Neural progenitor cell (in vitro differentiated cells): ENCODE measurements around the gene CAPZA1. TPM values are rescaled to one million over a fixed set of nuclear protein-coding genes. Genes with fewer than 3 reads are reported as not detected.

Experiments used
- DNase-seq: peaks from one replicate; pipeline ENCODE4 v3.0.0-alpha.2; 2016; ENCODE audit warnings: low spot score
- H2AFZ ChIP-seq: fragments of 200-600 bp; sonication (generic); replicated peaks from 2 replicates; pipeline ENCODE4 v1.6.1; 2016; ENCODE audit warnings: antibody characterized with exemption
- H3F3A ChIP-seq: fragments of 200-600 bp; sonication (generic); 2 replicates; pipeline ENCODE4 v1.6.1; 2016; ENCODE audit warnings: antibody characterized with exemption, low read depth
- H3K27ac ChIP-seq: fragments of 200-600 bp; sonication (generic); 2 replicates; pipeline ENCODE4 v1.5.1; 2016; ENCODE audit warnings: mild to moderate bottlenecking
- H3K27me3 ChIP-seq: fragments of 200-600 bp; sonication (generic); 2 replicates; pipeline ENCODE4 v1.6.1; 2016; ENCODE audit warnings: mild to moderate bottlenecking, moderate library complexity
- H3K36me3 ChIP-seq: fragments of 200-600 bp; sonication (generic); 2 replicates; pipeline ENCODE4 v1.5.1; 2016
- H3K4me1 ChIP-seq: fragments of 200-600 bp; sonication (generic); 2 replicates; pipeline ENCODE4 v1.6.1; 2016; ENCODE audit warnings: mixed run types
- H3K4me2 ChIP-seq: fragments of 200-600 bp; sonication (generic); 2 replicates; pipeline ENCODE4 v1.6.1; 2016
- H3K4me3 ChIP-seq: fragments of 200-600 bp; sonication (generic); 2 replicates; pipeline ENCODE4 v1.5.1; 2016
- H3K79me2 ChIP-seq: fragments of 200-600 bp; sonication (generic); 2 replicates; pipeline ENCODE4 v1.6.1; 2016; ENCODE audit warnings: low read depth
- H3K9ac ChIP-seq: fragments of 200-600 bp; sonication (generic); 2 replicates; pipeline ENCODE4 v1.6.1; 2016
- H3K9me3 ChIP-seq: fragments of 200-600 bp; sonication (generic); 2 replicates; pipeline ENCODE4 v1.5.1; 2016; ENCODE audit warnings: low read depth
- H4K20me1 ChIP-seq: fragments of 200-600 bp; sonication (generic); 2 replicates; pipeline ENCODE4 v1.6.1; 2016; ENCODE audit warnings: low read depth
- H3K27ac Mint-ChIP-seq: 3 replicates; pipeline ENCODE4 v1.8.0; 2021; ENCODE audit warnings: mixed read lengths
- H3K27me3 Mint-ChIP-seq: 2 replicates; pipeline ENCODE4 v1.8.0; 2022; ENCODE audit warnings: low read depth, mild to moderate bottlenecking, inconsistent platforms, moderate library complexity, mixed read lengths; ENCODE audit not compliant: insufficient read depth
- H3K36me3 Mint-ChIP-seq: 3 replicates; pipeline ENCODE4 v1.8.0; 2021; ENCODE audit warnings: mixed read lengths
- H3K4me1 Mint-ChIP-seq: 3 replicates; pipeline ENCODE4 v1.8.0; 2021; ENCODE audit warnings: mixed read lengths
- H3K4me3 Mint-ChIP-seq: 3 replicates; pipeline ENCODE4 v1.8.0; 2021; ENCODE audit warnings: mild to moderate bottlenecking, moderate library complexity, mixed read lengths
- H3K9me3 Mint-ChIP-seq: 3 replicates; pipeline ENCODE4 v1.8.0; 2020; ENCODE audit warnings: mixed read lengths
- EZH2 ChIP-seq: fragments of 200-600 bp; sonication (generic); IDR thresholded peaks from 2 replicates; pipeline ENCODE4 v1.6.1; 2017; ENCODE audit warnings: antibody characterized with exemption, mild to moderate bottlenecking, moderate library complexity
- EZH2phosphoT487 ChIP-seq: fragments of 200-600 bp; sonication (generic); IDR thresholded peaks from 2 replicates; pipeline ENCODE4 v1.6.1; 2017; ENCODE audit warnings: antibody characterized with exemption
- total RNA-seq: library from RNA; depleted of rRNA; stranded (reverse); fragments of >200 nt; gene quantifications from 2 replicates; pipeline ENCODE4 v1.2.3, GENCODE V29; 2015; ENCODE audit warnings: low replicate concordance
- TF ChIP-seq, protein P1 (sequence below): fragments of 200-600 bp; sonication (generic); IDR thresholded peaks from 2 replicates; pipeline ENCODE4 v1.5.1; 2017; ENCODE audit warnings: antibody characterized with exemption, mild to moderate bottlenecking

CAPZA1 gene
- total RNA-seq, 1 donor from 2014 or later, result 218 TPM

DNA sequence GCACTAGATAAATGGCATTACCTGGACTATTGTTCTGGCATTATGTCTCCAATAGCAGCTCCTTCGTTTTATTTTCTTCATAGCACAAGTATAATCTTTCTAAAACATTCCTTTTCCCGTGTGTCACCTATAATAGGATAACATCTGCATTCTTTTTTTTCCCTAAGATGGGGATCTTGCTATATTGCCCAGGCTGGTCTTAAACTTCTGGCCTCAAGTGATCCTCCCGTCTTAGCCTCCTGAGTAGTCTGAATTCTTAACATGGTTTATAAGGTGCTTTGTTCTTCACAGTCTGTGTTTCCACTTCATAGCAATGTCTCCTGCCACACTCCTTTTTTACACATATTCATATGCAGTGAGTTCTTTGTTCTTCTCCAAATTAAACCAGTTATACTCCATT lies 46.2 kb downstream of the CAPZA1 start:
- peaks cover 20% of the 10 kb centered on the region for H3K36me3 ChIP-seq

DNA sequence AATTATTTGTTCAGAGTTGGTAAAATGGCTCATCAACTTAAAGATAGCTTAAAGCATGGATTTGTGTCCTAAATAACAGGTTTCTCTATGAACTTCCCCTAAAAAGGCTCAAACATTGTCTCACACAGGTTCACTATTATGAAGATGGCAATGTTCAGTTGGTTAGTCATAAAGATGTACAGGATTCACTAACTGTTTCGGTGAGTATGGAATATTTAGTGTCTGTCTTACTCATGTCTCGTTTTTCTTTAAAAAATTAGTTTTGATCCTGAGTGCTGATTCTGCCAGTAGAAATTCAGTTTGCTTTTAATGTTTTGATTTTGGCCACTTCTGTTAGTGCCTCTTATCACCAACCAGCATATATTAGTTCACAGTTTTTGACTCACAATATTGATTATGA lies 47.3 kb downstream of the CAPZA1 start:
- H3K79me2 ChIP-seq, result no peaks in the 10 kb centered on the region
- H3K9ac ChIP-seq, result no peak overlapping the region
- no peak overlapping the region for H3K27ac ChIP-seq
- no peak overlapping the region for H3K27ac Mint-ChIP-seq
- H3K4me3 Mint-ChIP-seq, result no peak overlapping the region
- no peak for DNase-seq
- H3K36me3 Mint-ChIP-seq, result peaks cover 43% of the 10 kb centered on the region
- no peak overlapping the region for H3K4me3 ChIP-seq
- H3K27me3 Mint-ChIP-seq, result no peaks in the 10 kb centered on the region
- H4K20me1 ChIP-seq, result no peaks in the 10 kb centered on the region
- H3K4me1 Mint-ChIP-seq, result no peaks in the 10 kb centered on the region
- peaks cover 16% of the 10 kb centered on the region for H3K36me3 ChIP-seq
- TF ChIP-seq EZH2, result no peak
- TF ChIP-seq, protein P1, sequence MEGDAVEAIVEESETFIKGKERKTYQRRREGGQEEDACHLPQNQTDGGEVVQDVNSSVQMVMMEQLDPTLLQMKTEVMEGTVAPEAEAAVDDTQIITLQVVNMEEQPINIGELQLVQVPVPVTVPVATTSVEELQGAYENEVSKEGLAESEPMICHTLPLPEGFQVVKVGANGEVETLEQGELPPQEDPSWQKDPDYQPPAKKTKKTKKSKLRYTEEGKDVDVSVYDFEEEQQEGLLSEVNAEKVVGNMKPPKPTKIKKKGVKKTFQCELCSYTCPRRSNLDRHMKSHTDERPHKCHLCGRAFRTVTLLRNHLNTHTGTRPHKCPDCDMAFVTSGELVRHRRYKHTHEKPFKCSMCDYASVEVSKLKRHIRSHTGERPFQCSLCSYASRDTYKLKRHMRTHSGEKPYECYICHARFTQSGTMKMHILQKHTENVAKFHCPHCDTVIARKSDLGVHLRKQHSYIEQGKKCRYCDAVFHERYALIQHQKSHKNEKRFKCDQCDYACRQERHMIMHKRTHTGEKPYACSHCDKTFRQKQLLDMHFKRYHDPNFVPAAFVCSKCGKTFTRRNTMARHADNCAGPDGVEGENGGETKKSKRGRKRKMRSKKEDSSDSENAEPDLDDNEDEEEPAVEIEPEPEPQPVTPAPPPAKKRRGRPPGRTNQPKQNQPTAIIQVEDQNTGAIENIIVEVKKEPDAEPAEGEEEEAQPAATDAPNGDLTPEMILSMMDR, result no peak
- H3F3A ChIP-seq, result peaks cover 8% of the 10 kb centered on the region
- no peaks in the 10 kb centered on the region for H3K9me3 ChIP-seq
- no peak overlapping the region for H2AFZ ChIP-seq
- no peaks in the 10 kb centered on the region for H3K9me3 Mint-ChIP-seq
- no peaks in the 10 kb centered on the region for H3K27me3 ChIP-seq
- no peak overlapping the region for H3K4me2 ChIP-seq
- no peaks in the 10 kb centered on the region for H3K4me1 ChIP-seq

More for the DNA sequence above, 46.2 kb downstream of the CAPZA1 start:
- no peak for TF ChIP-seq EZH2
- TF ChIP-seq, protein P1, result no peak
- TF ChIP-seq EZH2phosphoT487, result no peak
- Histone ChIP-seq H3K27ac (no peak overlapping the region), H4K20me1 (no peaks in the 10 kb centered on the region), H3K79me2 (no peaks in the 10 kb centered on the region), H3K9ac (no peak overlapping the region), H3K9me3 (no peaks in the 10 kb centered on the region), H3K4me3 (no peak overlapping the region), H3K27me3 (no peaks in the 10 kb centered on the region), H3K4me1 (no peaks in the 10 kb centered on the region), H2AFZ (no peak overlapping the region), H3F3A (peaks cover 3% of the 10 kb centered on the region), H3K4me2 (no peak overlapping the region)
- Mint-ChIP-seq H3K9me3 (no peaks in the 10 kb centered on the region), H3K4me1 (no peaks in the 10 kb centered on the region), H3K27me3 (no peaks in the 10 kb centered on the region), H3K4me3 (no peak overlapping the region), H3K27ac (no peak overlapping the region), H3K36me3 (peaks cover 44% of the 10 kb centered on the region)
- no peak for DNase-seq

DNA sequence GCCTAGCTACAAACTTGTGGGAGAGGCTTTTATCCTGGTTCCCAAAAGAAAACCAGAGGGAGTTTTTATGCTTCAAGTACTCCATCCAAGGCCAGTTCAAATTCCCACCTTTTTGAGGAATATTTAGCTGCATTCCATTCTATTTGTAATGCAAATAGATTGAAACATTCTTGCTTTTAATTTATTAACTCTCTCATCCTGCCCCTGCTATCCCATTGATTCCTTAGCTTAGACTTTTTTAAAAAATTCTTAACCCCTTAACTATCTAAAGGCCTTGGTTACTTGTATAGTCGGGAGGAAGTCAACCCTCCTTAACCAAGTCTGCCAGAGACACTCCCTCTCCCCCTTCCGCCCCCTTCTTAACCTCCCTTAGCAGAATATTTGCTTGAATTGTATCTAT lies 52.4 kb downstream of the CAPZA1 start:
- H3K4me3 Mint-ChIP-seq, result no peak overlapping the region
- H3K4me3 ChIP-seq, result no peak overlapping the region

More for the DNA sequence above, 52.4 kb downstream of the CAPZA1 start:
- Histone ChIP-seq H3K4me1 (peaks cover 18% of the 10 kb centered on the region), H3K36me3 (peaks cover 11% of the 10 kb centered on the region), H3K27ac (no peak overlapping the region), H3K9me3 (no peaks in the 10 kb centered on the region), H3K4me2 (no peak overlapping the region), H3K9ac (no peak overlapping the region), H3F3A (peaks cover 32% of the 10 kb centered on the region), H3K27me3 (no peaks in the 10 kb centered on the region), H3K79me2 (peaks cover 18% of the 10 kb centered on the region), H2AFZ (no peak overlapping the region), H4K20me1 (no peaks in the 10 kb centered on the region)
- Mint-ChIP-seq H3K4me1 (peaks cover 26% of the 10 kb centered on the region), H3K27ac (no peak overlapping the region), H3K27me3 (peaks cover 3% of the 10 kb centered on the region), H3K36me3 (peaks cover 42% of the 10 kb centered on the region), H3K9me3 (no peaks in the 10 kb centered on the region)
- DNase-seq, result no peak
- TF ChIP-seq, protein P1, result no peak
- no peak for TF ChIP-seq EZH2phosphoT487
- TF ChIP-seq EZH2, result no peak
